Spleen (tissue), 7 donors: ENCODE data around the gene SYNGR4.

ENCODE experiments used
- POLR2A ChIP-seq, 3 donors: fragments of 450-650 bp; IDR thresholded peaks; one replicate each; pipeline ENCODE4 v1.5.1; 2017; ENCODE audit warnings: antibody characterized with exemption in 3 of 3, mild to moderate bottlenecking in 1 of 3
- POLR2AphosphoS5 ChIP-seq, 3 donors: sonication (generic); formaldehyde crosslinking; IDR thresholded peaks; one replicate each; pipeline ENCODE4 v1.5.1; 2017; ENCODE audit warnings: antibody characterized with exemption in 3 of 3
- TF ChIP-seq, protein P1 (sequence below), 11 experiments: fragments of 200-600 bp in 7 of 11; fragments of 450-650 bp in 4 of 11; sonication (generic) in 4 of 11; IDR thresholded peaks in 8 of 11; conservative IDR thresholded peaks in 3 of 11; 1 replicate in 7 of 11; 2 replicates in 4 of 11; pipeline versions ENCODE4 v1.4.0 to v1.8.0; 2016 to 2021; ENCODE audit warnings: antibody characterized with exemption in 11 of 11, inconsistent platforms in 4 of 11, mild to moderate bottlenecking in 1 of 11
- donor health status: DM: no; HTN: no; CAD: no; lungs with moderate emphysema.
- donor health status: DM: no; HTN: no; CAD: no.
- donor health status: DM: no; HTN: no; CAD: no.

DNA sequence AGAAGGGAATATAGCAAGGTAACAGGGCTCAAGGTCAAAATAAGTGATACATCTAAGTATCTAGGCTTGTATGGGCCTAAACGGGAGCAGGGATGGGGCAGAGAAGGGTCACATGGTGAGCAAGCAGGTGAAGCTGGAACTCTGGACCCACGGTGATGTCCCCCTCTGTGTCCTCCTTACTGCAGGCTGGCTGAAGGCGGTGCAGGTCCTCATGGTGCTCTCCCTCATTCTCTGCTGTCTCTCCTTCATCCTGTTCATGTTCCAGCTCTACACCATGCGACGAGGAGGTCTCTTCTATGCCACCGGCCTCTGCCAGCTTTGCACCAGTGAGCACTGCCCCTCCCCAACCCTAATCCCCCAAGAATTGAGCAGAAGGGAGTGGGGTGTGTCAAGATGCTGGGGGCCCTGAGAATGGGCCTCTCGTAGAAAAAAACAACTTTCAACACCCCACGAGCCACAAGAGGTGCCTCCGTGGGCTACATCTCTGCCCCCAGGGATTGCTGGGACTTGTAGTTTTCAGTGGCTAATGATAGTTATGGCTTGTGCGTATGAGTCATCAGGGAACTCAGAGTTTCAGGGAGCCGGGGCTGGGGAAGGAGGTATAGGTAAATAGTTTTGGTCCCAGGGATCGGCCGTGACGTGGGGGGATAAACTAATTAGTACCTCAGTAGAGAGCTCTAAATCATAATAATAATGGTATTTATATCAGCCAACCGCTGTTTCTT is 34.8 kb upstream of the SYNGR4 start:
- TF ChIP-seq POLR2A (IDR thresholded peaks at IDR 0.05) = no peak
- TF ChIP-seq, protein P1, sequence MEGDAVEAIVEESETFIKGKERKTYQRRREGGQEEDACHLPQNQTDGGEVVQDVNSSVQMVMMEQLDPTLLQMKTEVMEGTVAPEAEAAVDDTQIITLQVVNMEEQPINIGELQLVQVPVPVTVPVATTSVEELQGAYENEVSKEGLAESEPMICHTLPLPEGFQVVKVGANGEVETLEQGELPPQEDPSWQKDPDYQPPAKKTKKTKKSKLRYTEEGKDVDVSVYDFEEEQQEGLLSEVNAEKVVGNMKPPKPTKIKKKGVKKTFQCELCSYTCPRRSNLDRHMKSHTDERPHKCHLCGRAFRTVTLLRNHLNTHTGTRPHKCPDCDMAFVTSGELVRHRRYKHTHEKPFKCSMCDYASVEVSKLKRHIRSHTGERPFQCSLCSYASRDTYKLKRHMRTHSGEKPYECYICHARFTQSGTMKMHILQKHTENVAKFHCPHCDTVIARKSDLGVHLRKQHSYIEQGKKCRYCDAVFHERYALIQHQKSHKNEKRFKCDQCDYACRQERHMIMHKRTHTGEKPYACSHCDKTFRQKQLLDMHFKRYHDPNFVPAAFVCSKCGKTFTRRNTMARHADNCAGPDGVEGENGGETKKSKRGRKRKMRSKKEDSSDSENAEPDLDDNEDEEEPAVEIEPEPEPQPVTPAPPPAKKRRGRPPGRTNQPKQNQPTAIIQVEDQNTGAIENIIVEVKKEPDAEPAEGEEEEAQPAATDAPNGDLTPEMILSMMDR (IDR thresholded peaks at IDR 0.05 in 8 of 11, conservative IDR thresholded peaks at IDR 0.05 in 3 of 11) = no peak
- peak in 1 of 3 donors; percentile 15 for TF ChIP-seq POLR2AphosphoS5 (IDR thresholded peaks at IDR 0.05)
